IMR-90 (cell line): Measurements from ENCODE around the gene COL5A3. TPM values are rescaled to one million over a fixed set of nuclear protein-coding genes. Genes with fewer than 3 reads are reported as not detected.

Experiments
- ATAC-seq: fragments of 200-7000 bp; cut with Tn5 transposase; 2 replicates; pipeline ENCODE4 v1.9.1; 2020; ENCODE audit warnings: low read depth, mild to moderate bottlenecking, moderate library complexity
- BruUV-seq: library from RNA; stranded (reverse); fragments of 400-500 nt; replicated peaks from 2 replicates; lab custom pipeline; 2021; lab: Mats Ljungman, UMichigan
- CTCF ChIA-PET: fragments of 300-600 bp; formaldehyde crosslinking; extraction: SDS; loops from one replicate; lab custom pipeline; 2021; ENCODE audit warnings: antibody characterized with exemption; lab: Yijun Ruan, JAX
- POLR2A ChIA-PET: fragments of 300-600 bp; sonication (Branson Sonifier 250); formaldehyde crosslinking; loops from one replicate; lab custom pipeline; 2022; ENCODE audit warnings: antibody characterized with exemption; ENCODE audit not compliant: unreplicated experiment; lab: Charles Lee
- DNase-seq: peaks from one replicate; pipeline ENCODE4 v3.0.0; 2013
- H2AFZ ChIP-seq: replicated peaks from 2 replicates; pipeline ENCODE3; 2013; ENCODE audit warnings: low read length, mild to moderate bottlenecking; ENCODE audit not compliant: poor library complexity
- H2AK5ac ChIP-seq: 2 replicates; pipeline ENCODE4 v1.6.1; 2013; ENCODE audit warnings: low read depth, low read length, inconsistent platforms
- H2AK9ac ChIP-seq: replicated peaks from 2 replicates; pipeline ENCODE3; 2013; ENCODE audit warnings: mild to moderate bottlenecking, low read depth, low read length, moderate library complexity; ENCODE audit not compliant: poor library complexity
- H2BK120ac ChIP-seq: 2 replicates; pipeline ENCODE4 v1.6.1; 2013; ENCODE audit warnings: low read depth, low read length, inconsistent platforms
- H2BK15ac ChIP-seq: 3 replicates; pipeline ENCODE4 v1.6.1; 2013; ENCODE audit warnings: low read depth, low read length, inconsistent platforms
- H2BK20ac ChIP-seq: 2 replicates; pipeline ENCODE4 v1.6.1; 2013; ENCODE audit warnings: low read depth, mild to moderate bottlenecking, inconsistent platforms, low read length, moderate library complexity
- H2BK5ac ChIP-seq: 2 replicates; pipeline ENCODE4 v1.6.1; 2013; ENCODE audit warnings: mild to moderate bottlenecking, low read depth, low read length, inconsistent platforms; ENCODE audit not compliant: poor library complexity, severe bottlenecking
- H3K14ac ChIP-seq: replicated peaks from 2 replicates; pipeline ENCODE4 v1.6.1; 2013; ENCODE audit warnings: low read depth, low read length, inconsistent platforms
- H3K18ac ChIP-seq: 2 replicates; pipeline ENCODE4 v1.6.1; 2013; ENCODE audit warnings: low read depth, low read length, control low read depth
- H3K23ac ChIP-seq: 2 replicates; pipeline ENCODE4 v1.6.1; 2013; ENCODE audit warnings: low read depth, low read length, inconsistent platforms
- H3K27ac ChIP-seq: 2 replicates; pipeline ENCODE4 v1.5.1; 2013; ENCODE audit warnings: mild to moderate bottlenecking, control low read depth, low read length; ENCODE audit not compliant: insufficient read depth
- H3K27me3 ChIP-seq: 2 replicates; pipeline ENCODE4 v1.6.1; 2013; ENCODE audit warnings: low read length; ENCODE audit not compliant: control insufficient read depth, insufficient read depth
- H3K36me3 ChIP-seq: 2 replicates; pipeline ENCODE4 v1.6.1; 2013; ENCODE audit warnings: low read length, mixed read lengths; ENCODE audit not compliant: control insufficient read depth, insufficient read depth
- H3K4ac ChIP-seq: 2 replicates; pipeline ENCODE4 v1.6.1; 2013; ENCODE audit warnings: low read depth, low read length, inconsistent platforms
- H3K4me1 ChIP-seq: 2 replicates; pipeline ENCODE4 v1.6.1; 2013; ENCODE audit warnings: low read length, mixed read lengths; ENCODE audit not compliant: control insufficient read depth, insufficient read depth
- H3K4me2 ChIP-seq: 2 replicates; pipeline ENCODE4 v1.6.1; 2013; ENCODE audit warnings: low read depth, mild to moderate bottlenecking, control low read depth, low read length, moderate library complexity
- H3K4me3 ChIP-seq: 2 replicates; pipeline ENCODE4 v1.5.1; 2013; ENCODE audit warnings: low read depth, mild to moderate bottlenecking, control low read depth, low read length, moderate library complexity; ENCODE audit not compliant: insufficient read depth
- H3K56ac ChIP-seq: 2 replicates; pipeline ENCODE4 v1.6.1; 2013; ENCODE audit warnings: low read length, inconsistent platforms; ENCODE audit not compliant: insufficient read depth; ENCODE audit errors: extremely low read depth
- H3K79me1 ChIP-seq, 2 experiments: 2 replicates each; pipeline ENCODE4 v1.6.1; 2013; ENCODE audit warnings: low read length in 2 of 2, inconsistent platforms in 1 of 2, low read depth in 1 of 2
- H3K9ac ChIP-seq: 2 replicates; pipeline ENCODE4 v1.6.1; 2013; ENCODE audit warnings: low read depth, low read length, control low read depth
- H3K9me1 ChIP-seq: 2 replicates; pipeline ENCODE4 v1.6.1; 2013; ENCODE audit warnings: low read length, inconsistent platforms; ENCODE audit not compliant: insufficient read depth
- H3K9me3 ChIP-seq: 2 replicates; pipeline ENCODE4 v1.6.1; 2013; ENCODE audit warnings: low read length; ENCODE audit not compliant: control insufficient read depth, insufficient read depth
- H4K20me1 ChIP-seq: 2 replicates; pipeline ENCODE4 v1.6.1; 2013; ENCODE audit warnings: low read length, inconsistent platforms; ENCODE audit not compliant: insufficient read depth
- H4K5ac ChIP-seq: 2 replicates; pipeline ENCODE4 v1.6.1; 2013; ENCODE audit warnings: mild to moderate bottlenecking, low read depth, low read length, control low read depth
- H4K8ac ChIP-seq, 2 experiments: 2 replicates each; pipeline ENCODE4 v1.6.1; 2013; ENCODE audit warnings: low read depth in 2 of 2, low read length in 2 of 2, control low read depth in 1 of 2, inconsistent platforms in 1 of 2
- H4K91ac ChIP-seq: 2 replicates; pipeline ENCODE4 v1.6.1; 2013; ENCODE audit warnings: low read depth, low read length, inconsistent platforms; ENCODE audit not compliant: insufficient read depth
- MAFK ChIP-seq: IDR thresholded peaks from 2 replicates; pipeline ENCODE4 v1.6.1; 2012; ENCODE audit warnings: low read depth, low read length, improper control_type of control experiment
- WGBS, 2 experiments: methylation state at CpG; one replicate each; pipeline versions ENCODE4 v1.1.5 to v1.1.7; 2013; ENCODE audit warnings: missing lambda C conversion rate in 2 of 2; ENCODE audit not compliant: insufficient read length in 1 of 2; ENCODE audit errors: extremely low coverage in 2 of 2; 5-methylcytosine and 5-hydroxymethylcytosine counted together
- dilution Hi-C: fragments of 300-500 bp; cut with HindIII; formaldehyde crosslinking; loops from one replicate; pipeline ENCODE4 v1.14.3; 2018; ENCODE audit warnings: low sequenced_read_pairs; ENCODE audit not compliant: unreplicated experiment
- in situ Hi-C: fragments of 300-500 bp; cut with MboI; formaldehyde crosslinking; loops from 3 replicates; pipeline ENCODE4 v1.14.3; 2019; ENCODE audit warnings: low sequenced_read_pairs, inconsistent platforms, mixed read lengths
- intact Hi-C: fragments of 100-400 bp; cut with micrococcal nuclease; formaldehyde crosslinking; loops from 2 replicates; pipeline ENCODE4 v1.10.0; 2022
- polyA plus RNA-seq, 3 experiments: library from polyadenylated mRNA; depleted of rRNA; stranded (reverse); fragments of >200 nt; gene quantifications; 2 replicates each; pipeline ENCODE4 v1.2.3, GENCODE V29; 2012; ENCODE audit warnings: low replicate concordance in 1 of 3
- total RNA-seq: library from RNA; depleted of rRNA; stranded (reverse); fragments of >200 nt; gene quantifications from 2 replicates; pipeline ENCODE4 v1.2.3, GENCODE V29; 2012

COL5A3 gene
- total and polyA plus RNA-seq, 2 of the 4 experiments (the other 2 are of a cell fraction): 0.54 to 1.5 TPM

DNA sequence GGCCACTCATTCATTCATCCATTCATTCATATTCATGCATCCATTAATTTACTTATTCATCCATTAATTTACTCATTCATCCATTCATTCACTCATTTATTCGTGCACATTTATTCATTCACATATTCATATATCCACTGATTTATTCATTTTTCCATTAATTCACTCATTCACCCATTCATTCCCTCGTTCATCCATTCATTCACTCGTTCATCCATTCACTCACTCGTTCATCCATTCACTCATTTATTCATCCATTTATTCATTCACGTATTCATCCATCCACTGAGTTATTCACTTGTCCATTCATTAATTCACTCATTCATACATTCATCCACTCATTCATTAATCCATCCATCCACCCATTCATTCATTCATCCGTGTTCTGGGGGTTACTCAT lies 38.2 kb downstream of the COL5A3 start:
- BruUV-seq: no TSS peak
- intact Hi-C loops: no loop called here
- no peak for TF ChIP-seq MAFK
- POLR2A ChIA-PET: no interaction called here
- Histone ChIP-seq H2BK20ac (no peak overlapping the region), H2BK15ac (no peak overlapping the region), H3K4me1 (peaks cover 2% of the 10 kb centered on the region; the same call in 1 of the 2 replicates), H4K20me1 (no peaks in the 10 kb centered on the region), H4K5ac (no peak overlapping the region), H3K14ac (no peak overlapping the region), H3K56ac (no peak overlapping the region), H2AK9ac (no peak overlapping the region), H2AK5ac (no peak overlapping the region), H3K79me1 (no peaks in the 10 kb centered on the region), H2BK120ac (no peak overlapping the region), H3K9me3 (no peaks in the 10 kb centered on the region), H3K4me3 (no peak overlapping the region), H3K18ac (no peak overlapping the region), H4K91ac (no peak overlapping the region), H4K8ac (no peak overlapping the region), H3K27ac (no peak overlapping the region), H3K36me3 (peaks cover 2% of the 10 kb centered on the region; the same call in 1 of the 2 replicates), H3K27me3 (no peaks in the 10 kb centered on the region), H3K4ac (no peak overlapping the region), H2BK5ac (no peak overlapping the region), H2AFZ (no peak overlapping the region), H3K9ac (no peak overlapping the region), H3K4me2 (no peak overlapping the region), H3K23ac (no peak overlapping the region), H3K9me1 (no peaks in the 10 kb centered on the region)
- no peak for ATAC-seq
- 93 to 100% methylated on average over 4 to 5 of the region's 6 CpGs for WGBS, 2 experiments
- in situ Hi-C loops: no loop called here
- DNase-seq: no peak
- dilution Hi-C loops: no loop called here
- CTCF ChIA-PET: no interaction called here
